Stimulated activated naive B cell treated with anti-CD40 and anti-IgM and Interleukin-4, amounts not matched to agents 10 μg/mL and 1 μg/mL and 100 μg/mL, for 72 hours (primary cell): Measurements from ENCODE around the gene TPRN.
A peak's percentile ranks its signal among the peaks of the same experiment; 100 is the strongest.

Source experiments
- ATAC-seq, 2 donors: fragments of 150-1000 bp; cut with Tn5 transposase; replicated peaks; 2 replicates each; pipeline ENCODE4 v1.10.0; 2021; ENCODE audit warnings: moderate library complexity in 1 of 2
- DNase-seq: peaks from one replicate; pipeline ENCODE4 v3.0.0; 2021
- H3K27ac Mint-ChIP-seq: one replicate; pipeline ENCODE4 v1.8.0; 2022; ENCODE audit warnings: mild to moderate bottlenecking, mixed read lengths
- H3K27me3 Mint-ChIP-seq, 2 donors: one replicate each; pipeline ENCODE4 v1.8.0; 2022; ENCODE audit warnings: mixed read lengths in 2 of 2
- H3K36me3 Mint-ChIP-seq, 2 donors: one replicate each; pipeline ENCODE4 v1.8.0; 2022; ENCODE audit warnings: mixed read lengths in 2 of 2, mild to moderate bottlenecking in 1 of 2
- H3K4me1 Mint-ChIP-seq, 2 donors: one replicate each; pipeline ENCODE4 v1.8.0; 2022; ENCODE audit warnings: mixed read lengths in 2 of 2, mild to moderate bottlenecking in 1 of 2
- H3K4me3 Mint-ChIP-seq, 2 donors: one replicate each; pipeline ENCODE4 v1.8.0; 2022; ENCODE audit warnings: mild to moderate bottlenecking in 2 of 2, mixed read lengths in 2 of 2, moderate library complexity in 1 of 2
- H3K9me3 Mint-ChIP-seq, 2 donors: one replicate each; pipeline ENCODE4 v1.8.0; 2022; ENCODE audit warnings: mixed read lengths in 2 of 2, mild to moderate bottlenecking in 1 of 2

Gene TPRN

GRCh38 chr9:137166380-137167229 lies 33.9 kb downstream of the TPRN start:
- ATAC-seq, result no peak
- DNase-seq, result no peak
- Mint-ChIP-seq H3K9me3 (no peaks in the 10 kb centered on the region), H3K36me3 (no peaks in the 10 kb centered on the region), H3K27me3 (peaks cover 51 to 76% of the 10 kb centered on the region in 2 donors), H3K27ac (no peak overlapping the region), H3K4me3 (peak overlapping the region; percentile 7 to 43), H3K4me1 (peaks cover 11 to 27% of the 10 kb centered on the region in 2 donors)

DNA sequence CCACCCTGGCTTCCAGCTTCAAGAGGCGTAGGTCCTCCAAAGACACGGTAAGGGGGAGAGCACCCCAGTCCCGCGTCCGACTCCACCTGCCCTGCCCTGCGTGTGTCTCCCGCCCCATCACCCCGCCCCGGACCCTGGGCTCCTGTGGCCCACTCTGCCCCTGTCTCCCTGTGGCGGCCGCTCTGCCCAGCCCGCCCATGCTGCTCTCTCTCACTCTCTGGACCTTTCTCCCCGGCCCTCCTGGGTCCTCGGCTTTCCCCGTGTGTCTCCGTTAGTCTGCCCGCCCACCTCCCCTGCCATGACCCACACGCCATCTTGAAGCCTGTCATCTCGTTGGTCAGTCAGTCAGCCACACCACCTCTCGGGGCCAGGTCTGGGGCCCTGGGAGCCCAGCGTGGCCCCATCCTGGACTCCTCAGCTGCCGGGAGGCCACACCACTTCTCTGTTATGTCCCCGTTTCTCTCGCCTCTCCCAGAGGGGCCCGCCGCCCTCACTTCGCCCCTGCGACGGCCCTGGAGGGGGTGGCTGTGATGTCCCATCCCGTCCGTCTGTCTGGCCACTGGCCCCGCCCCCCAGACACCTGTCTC lies 35.2 kb downstream of the TPRN start:
- ATAC-seq (no peak), DNase-seq (no peak)
- Mint-ChIP-seq H3K4me3 (no peak overlapping the region), H3K27me3 (peaks cover 52 to 74% of the 10 kb centered on the region in 2 donors), H3K36me3 (no peaks in the 10 kb centered on the region), H3K27ac (no peak overlapping the region), H3K9me3 (no peaks in the 10 kb centered on the region), H3K4me1 (peaks cover 8 to 20% of the 10 kb centered on the region in 2 donors)

DNA sequence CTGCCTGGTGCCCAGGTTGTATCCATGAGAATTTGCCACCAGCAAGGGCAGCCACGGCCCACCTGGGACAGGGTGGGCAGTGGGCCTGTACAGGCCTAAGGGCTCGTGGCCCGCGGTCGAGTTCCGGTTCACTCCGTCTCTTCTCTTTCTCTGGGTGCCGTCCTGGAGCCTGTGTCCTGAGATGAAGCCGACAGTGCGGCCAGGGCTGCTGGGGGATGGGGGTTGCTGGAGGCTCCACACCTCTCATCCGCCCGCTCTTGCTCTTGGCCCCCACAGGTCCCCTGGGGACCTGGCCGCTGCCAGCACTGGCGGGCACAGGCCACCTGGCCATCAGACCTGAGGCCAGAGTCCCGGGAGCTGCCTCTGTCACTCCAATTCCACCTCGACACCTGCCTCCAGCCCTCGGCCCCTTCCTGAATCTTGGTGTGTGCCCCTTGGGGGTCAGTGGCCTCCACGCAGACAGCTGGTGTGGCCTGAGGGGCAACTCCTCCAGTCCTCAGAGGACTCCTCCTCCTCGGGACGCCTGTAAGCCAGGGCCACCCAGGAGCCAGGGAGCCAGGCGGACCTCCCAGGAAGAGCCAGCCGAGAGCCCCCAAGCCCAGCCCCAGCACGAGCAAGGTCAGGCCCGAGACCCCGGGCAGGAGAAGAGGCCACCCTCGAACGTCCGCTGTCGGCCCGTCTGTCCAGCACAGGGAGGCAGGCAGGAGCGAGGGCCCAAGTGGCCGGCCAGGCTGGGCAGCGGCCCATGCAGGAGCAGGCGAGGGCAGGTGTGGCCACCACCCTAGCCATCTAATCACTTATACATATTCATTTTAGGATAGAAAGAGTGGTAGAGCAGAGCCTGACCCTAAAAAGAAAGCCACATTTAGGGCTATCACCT lies 35.9 kb downstream of the TPRN start:
- no peak for ATAC-seq
- Mint-ChIP-seq H3K4me1 (peaks cover 6 to 19% of the 10 kb centered on the region in 2 donors), H3K4me3 (no peak overlapping the region), H3K27me3 (peaks cover 54 to 76% of the 10 kb centered on the region in 2 donors), H3K9me3 (no peaks in the 10 kb centered on the region), H3K36me3 (no peaks in the 10 kb centered on the region), H3K27ac (no peak overlapping the region)
- no peak for DNase-seq

- Mint-ChIP-seq H3K4me1 (peaks cover 11 to 21% of the 10 kb centered on the region in 2 donors), H3K4me3 (peak overlapping the region in 1 of 2 donors; percentile 29), H3K9me3 (no peaks in the 10 kb centered on the region), H3K27me3 (peaks cover 59 to 77% of the 10 kb centered on the region in 2 donors), H3K27ac (peak overlapping the region; percentile 83), H3K36me3 (no peaks in the 10 kb centered on the region)
- ATAC-seq (no peak), DNase-seq (no peak)
Observed at GRCh38 chr9:137163805-137164204, 36.7 kb downstream of the TPRN start.

DNA sequence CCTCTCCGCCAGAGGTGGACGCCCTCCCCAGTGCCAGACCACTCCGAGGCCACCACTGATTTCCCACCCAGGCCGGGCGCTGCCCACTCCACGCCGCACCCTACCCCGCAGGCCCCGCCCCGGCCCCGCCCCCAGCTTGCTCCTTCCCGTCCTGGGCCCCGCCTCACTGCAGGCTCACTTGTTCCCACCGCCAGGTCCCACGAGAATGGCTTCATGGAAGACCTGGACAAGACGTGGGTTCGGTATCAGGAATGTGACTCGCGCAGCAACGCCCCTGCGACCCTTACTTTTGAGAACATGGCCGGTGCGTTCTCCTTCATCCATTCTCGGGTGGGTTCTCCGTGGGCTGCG lies 37.2 kb downstream of the TPRN start:
- Mint-ChIP-seq H3K9me3 (no peaks in the 10 kb centered on the region), H3K4me1 (peaks cover 11 to 19% of the 10 kb centered on the region in 2 donors), H3K36me3 (no peaks in the 10 kb centered on the region), H3K27me3 (peaks cover 59 to 77% of the 10 kb centered on the region in 2 donors), H3K27ac (peak overlapping the region; percentile 83), H3K4me3 (peak overlapping the region in 1 of 2 donors; percentile 29)
- no peak for ATAC-seq
- no peak for DNase-seq

DNA sequence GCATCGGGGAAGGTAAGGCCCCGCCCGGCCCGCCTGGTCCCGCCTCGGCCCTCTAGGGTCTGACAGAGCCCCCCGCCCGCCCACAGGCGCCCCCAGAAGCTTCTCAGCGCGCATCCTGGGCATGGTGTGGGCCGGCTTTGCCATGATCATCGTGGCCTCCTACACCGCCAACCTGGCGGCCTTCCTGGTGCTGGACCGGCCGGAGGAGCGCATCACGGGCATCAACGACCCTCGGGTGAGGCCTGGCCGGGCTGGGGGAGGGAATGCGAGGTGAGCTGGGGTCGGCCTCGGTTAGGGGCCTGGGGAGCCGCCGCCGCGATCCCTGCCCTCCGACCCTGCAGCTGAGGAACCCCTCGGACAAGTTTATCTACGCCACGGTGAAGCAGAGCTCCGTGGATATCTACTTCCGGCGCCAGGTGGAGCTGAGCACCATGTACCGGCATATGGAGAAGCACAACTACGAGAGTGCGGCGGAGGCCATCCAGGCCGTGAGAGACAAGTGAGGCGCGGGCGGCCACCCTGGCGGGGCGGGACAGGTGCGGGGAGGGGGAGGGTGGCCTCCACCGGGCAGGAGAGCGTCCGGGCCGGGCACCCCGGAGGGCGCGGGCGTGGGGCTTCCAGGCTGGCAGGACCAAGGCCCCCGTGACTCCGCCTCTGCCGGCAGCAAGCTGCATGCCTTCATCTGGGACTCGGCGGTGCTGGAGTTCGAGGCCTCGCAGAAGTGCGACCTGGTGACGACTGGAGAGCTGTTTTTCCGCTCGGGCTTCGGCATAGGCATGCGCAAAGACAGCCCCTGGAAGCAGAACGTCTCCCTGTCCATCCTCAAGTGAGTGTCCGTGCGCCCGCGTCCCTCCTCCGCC lies 37.8 kb downstream of the TPRN start:
- no peak for ATAC-seq
- no peaks in the 10 kb centered on the region for H3K9me3 Mint-ChIP-seq
- no peak overlapping the region for H3K27ac Mint-ChIP-seq
- no peak for DNase-seq
- H3K4me1 Mint-ChIP-seq, result peaks cover 14 to 19% of the 10 kb centered on the region in 2 donors
- peaks cover 65 to 78% of the 10 kb centered on the region in 2 donors for H3K27me3 Mint-ChIP-seq
- H3K4me3 Mint-ChIP-seq, result peak overlapping the region in 1 of 2 donors; percentile 39
- H3K36me3 Mint-ChIP-seq, result no peaks in the 10 kb centered on the region

DNA sequence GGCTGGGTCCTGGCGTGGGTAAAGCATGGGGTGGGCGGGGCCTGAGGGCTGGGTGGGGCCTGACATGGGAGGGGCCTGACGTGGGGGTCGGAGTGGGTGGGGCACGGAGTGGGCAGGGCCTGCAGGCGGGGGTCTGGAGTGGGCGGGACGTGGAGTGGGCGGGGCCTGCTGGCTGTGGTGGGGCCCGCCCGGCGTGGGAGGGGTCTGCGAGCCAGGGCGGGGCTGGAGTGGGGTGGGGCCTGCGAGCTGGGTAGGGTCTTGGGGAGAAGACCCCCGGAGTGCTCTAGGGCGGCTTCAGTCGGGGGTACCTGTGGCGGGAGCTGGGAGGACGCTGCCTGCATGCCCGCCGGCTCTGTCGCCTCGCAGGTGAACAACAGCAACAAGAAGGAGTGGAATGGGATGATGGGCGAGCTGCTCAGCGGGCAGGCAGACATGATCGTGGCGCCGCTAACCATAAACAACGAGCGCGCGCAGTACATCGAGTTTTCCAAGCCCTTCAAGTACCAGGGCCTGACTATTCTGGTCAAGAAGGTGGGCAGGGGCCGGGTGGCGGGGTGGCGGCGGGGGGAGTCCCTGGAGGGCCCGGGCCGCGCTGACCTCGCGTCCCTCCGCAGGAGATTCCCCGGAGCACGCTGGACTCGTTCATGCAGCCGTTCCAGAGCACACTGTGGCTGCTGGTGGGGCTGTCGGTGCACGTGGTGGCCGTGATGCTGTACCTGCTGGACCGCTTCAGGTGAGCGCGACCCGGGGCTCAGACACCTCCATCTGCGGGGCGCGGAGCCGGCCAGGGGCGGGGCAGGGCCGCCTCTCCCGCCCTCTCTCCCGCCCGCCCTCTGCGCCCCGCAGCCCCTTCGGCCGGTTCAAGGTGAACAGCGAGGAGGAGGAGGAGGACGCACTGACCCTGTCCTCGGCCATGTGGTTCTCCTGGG lies 38.7 kb downstream of the TPRN start:
- ATAC-seq, result no peak
- no peak for DNase-seq
- Mint-ChIP-seq H3K27me3 (peaks cover 71 to 85% of the 10 kb centered on the region in 2 donors), H3K4me1 (peaks cover 18 to 24% of the 10 kb centered on the region in 2 donors), H3K36me3 (no peaks in the 10 kb centered on the region), H3K4me3 (no peak overlapping the region), H3K9me3 (no peaks in the 10 kb centered on the region), H3K27ac (no peak overlapping the region)

GRCh38 chr9:137160716-137161557 lies 39.6 kb downstream of the TPRN start:
- no peak for ATAC-seq
- Mint-ChIP-seq H3K27me3 (peaks cover 66 to 84% of the 10 kb centered on the region in 2 donors), H3K4me1 (peaks cover 19 to 20% of the 10 kb centered on the region in 2 donors), H3K9me3 (no peaks in the 10 kb centered on the region), H3K36me3 (no peaks in the 10 kb centered on the region), H3K27ac (peak overlapping the region; percentile 42), H3K4me3 (no peak overlapping the region)
- no peak for DNase-seq

DNA sequence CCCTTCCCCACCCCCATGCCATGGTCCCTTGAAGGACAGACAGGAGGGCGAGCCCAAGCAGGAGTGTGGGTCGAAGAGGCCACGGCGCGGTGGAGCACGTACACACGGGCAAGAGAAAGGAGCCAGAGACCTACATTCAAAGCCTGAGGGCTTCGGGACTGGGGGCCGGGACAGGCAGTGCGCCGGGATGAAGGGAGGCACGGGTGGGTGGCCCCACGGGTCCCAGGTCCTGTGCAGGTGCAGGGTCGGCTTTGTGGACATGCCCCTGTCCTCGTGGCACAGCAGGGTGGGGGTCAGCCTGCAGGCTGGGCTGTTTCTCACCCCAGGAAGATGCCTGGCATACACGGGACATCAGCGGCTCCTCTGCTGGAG lies 40.5 kb downstream of the TPRN start:
- peak overlapping the region; percentile 14 for H3K27ac Mint-ChIP-seq
- no peaks in the 10 kb centered on the region for H3K9me3 Mint-ChIP-seq
- peaks cover 19 to 20% of the 10 kb centered on the region in 2 donors for H3K4me1 Mint-ChIP-seq
- peaks cover 65 to 84% of the 10 kb centered on the region in 2 donors for H3K27me3 Mint-ChIP-seq
- DNase-seq (no peak), ATAC-seq (no peak)
- no peak overlapping the region for H3K4me3 Mint-ChIP-seq
- H3K36me3 Mint-ChIP-seq, result no peaks in the 10 kb centered on the region

DNA sequence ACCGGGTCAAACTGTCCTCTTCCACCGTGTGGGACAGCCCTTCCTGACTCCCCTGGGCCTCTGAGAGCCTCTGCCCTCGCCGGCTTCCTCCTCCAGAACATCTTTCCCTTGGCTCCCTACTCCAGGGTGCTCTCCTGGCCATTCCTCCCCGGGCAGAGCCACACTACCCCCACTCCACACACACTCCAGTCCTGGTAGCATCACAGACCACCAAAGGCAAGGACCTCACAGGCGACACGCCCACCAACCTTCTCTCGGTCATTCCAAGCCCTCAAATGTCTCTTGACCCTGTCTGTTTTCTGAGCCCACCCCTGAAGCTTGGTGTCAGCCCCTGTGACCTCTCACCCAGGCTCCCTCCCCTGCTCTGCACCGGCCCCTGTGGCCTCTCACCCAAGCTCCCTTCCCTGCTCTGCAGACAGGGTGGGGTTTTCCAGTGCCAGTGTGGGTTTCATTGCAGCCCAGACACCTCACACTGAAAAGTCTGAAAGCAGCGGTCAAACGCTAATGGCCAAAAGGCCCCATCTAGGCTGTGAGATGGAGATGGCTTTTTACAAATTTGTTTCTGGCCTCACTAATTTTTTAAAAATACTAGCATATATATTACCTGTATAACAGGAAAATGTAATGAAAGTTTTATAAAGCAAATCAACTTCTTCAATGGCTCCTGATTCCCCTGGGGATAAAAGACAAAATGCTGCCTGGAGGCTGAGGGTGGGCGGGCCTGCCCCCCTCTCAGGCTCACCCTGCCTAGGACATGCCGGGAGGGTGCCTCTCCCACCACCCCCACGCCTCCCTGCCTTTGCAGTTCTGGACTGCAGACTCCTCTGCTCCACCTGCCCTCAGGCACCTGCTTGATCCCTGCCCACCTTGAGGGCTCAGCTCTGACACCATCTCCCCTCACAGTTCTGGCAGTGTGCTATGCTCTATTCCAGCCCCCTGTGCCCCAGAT lies 41.2 kb downstream of the TPRN start:
- Mint-ChIP-seq H3K36me3 (no peaks in the 10 kb centered on the region), H3K9me3 (no peaks in the 10 kb centered on the region), H3K27ac (peak overlapping the region; percentile 14), H3K4me1 (peaks cover 19 to 20% of the 10 kb centered on the region in 2 donors), H3K27me3 (peaks cover 66 to 83% of the 10 kb centered on the region in 2 donors), H3K4me3 (no peak overlapping the region)
- ATAC-seq (peak in 1 of 2 donors; percentile 13), DNase-seq (no peak)

DNA sequence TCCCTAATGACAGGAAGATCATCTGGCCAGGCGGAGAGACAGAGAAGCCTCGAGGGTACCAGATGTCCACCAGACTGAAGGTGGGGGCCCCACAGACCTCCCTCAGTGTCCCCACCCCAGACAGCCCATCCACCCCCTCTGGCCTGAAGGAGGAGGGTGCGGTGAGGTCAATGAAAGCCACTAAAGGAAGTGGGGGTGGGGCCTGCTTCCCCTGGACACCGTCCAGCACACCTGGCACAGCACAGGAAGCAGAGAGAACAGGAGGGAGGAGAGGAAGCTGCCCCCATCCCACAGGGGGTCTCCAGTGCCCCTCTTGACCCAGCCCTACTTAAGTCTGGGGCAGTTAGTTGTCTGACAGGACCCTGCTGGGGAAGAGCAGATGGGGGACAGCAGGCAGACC lies 41.9 kb downstream of the TPRN start:
- Mint-ChIP-seq H3K27me3 (peaks cover 61 to 77% of the 10 kb centered on the region in 2 donors), H3K27ac (no peak overlapping the region), H3K4me3 (no peak overlapping the region), H3K4me1 (peaks cover 19 to 20% of the 10 kb centered on the region in 2 donors), H3K9me3 (no peaks in the 10 kb centered on the region), H3K36me3 (no peaks in the 10 kb centered on the region)
- ATAC-seq (no peak), DNase-seq (no peak)
